Medulla oblongata (tissue), 1 donor: ENCODE results near the gene CHCT1.
"Not testable (repeated sequence)": the region's sequence is repeated elsewhere in the genome, so short reads cannot be mapped to it uniquely, and the experiment has no call there.

Experiments used
- DNase-seq: peaks from one replicate; pipeline ENCODE4 v3.0.0-alpha.2; 2015; ENCODE audit errors: extremely low spot score

The CHCT1 gene

DNA sequence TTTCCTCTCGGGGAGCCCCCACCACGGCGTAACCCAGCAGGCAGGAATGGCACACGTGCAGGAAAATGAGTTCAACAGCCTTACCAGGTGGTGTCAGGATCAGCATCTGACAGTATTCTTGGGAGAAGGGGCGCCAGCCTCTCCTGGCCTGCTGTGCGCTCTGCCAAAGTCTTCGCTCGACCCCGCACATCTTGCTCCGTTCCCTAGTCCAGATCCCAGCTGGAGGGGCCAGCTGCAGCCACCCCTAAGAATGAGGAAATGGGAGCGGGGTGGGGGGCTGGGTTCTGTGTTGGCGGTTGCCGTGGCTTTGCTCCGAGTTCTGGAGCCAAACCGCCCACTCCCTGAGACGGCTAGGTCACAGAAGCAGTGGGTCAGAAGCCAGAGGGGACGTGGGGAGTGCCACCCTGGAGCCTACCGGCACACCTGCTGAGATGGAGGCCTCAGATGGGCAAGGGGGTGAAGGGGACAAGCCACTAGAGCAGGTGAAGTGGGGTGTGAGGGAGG is at the start of gene CHCT1:
TSS of gene CHCT1 (plus strand) at position 328 of the 504 bp plus-strand sequence. CDS start at position 432, 104 bp downstream.
- no peak for DNase-seq

DNA sequence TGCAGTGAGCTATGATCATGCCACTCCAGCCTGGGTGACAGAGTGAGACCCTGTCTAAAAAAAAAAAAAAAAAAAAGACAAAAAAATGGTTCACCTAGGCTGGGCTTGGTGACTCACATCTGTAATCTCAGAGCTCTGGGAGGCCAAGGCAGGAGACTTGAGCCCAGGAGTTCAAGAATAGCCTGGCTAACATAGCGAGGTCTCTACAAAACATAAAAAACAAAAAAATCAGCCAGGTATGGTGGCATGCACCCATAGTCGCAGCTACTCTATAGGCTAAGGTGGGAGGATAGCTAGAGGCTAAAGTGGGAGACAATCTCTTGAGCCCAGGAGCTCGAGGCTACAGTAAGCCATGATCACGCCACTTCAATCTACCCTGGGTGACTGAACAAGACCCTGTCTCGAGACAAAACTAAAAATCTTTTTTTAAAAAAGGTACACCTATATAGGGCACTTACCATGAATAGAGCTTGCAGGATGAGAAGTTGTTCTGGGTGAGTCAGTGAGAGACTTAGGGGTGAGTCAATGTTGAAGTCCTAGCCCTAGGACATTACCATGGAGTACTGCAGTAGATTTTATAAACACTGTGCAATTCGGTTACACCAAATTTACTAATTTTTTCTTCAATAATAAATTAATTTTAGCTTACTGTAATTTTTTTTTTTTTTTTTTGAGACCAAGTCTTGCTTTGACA is 49.4 kb upstream of the CHCT1 start:
- no peak for DNase-seq

DNA sequence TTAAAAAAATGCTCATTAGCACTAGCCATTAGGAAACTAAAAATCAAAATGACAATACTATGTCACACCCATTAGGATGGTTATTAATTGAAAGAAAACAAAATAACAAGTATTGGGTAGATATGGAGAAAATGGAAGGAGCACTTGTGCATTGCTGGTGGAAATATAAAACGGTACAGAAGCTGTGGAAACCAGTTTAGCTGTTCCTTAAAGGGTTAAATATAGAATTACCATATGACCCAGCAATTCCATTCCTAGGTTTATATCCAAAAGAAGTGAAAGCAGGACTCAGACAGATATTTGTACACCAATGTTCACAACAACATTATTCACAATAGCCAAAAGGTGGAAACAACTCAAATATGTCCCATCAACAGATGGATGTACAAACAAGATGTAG is 44.1 kb upstream of the CHCT1 start:
- not testable (repeated sequence) for DNase-seq

DNA sequence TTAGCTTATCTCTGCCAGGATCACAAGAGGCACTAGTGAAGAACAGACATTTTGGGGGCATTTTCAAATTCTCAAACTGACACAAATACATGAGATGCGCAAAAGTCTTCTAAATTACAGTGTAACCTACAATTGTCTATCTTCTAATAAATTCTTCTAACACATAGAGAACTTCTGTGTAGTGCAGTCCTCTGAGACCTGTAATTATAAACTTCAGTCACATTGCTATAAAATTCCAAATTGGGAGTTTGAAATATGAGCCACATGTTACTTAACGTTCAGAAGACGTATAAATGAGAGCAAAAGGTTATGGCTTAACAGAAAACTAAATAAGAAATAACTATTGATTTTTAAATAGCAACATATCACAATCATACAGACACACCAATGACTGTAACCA is 42.8 kb upstream of the CHCT1 start:
- not testable (repeated sequence) for DNase-seq

DNA sequence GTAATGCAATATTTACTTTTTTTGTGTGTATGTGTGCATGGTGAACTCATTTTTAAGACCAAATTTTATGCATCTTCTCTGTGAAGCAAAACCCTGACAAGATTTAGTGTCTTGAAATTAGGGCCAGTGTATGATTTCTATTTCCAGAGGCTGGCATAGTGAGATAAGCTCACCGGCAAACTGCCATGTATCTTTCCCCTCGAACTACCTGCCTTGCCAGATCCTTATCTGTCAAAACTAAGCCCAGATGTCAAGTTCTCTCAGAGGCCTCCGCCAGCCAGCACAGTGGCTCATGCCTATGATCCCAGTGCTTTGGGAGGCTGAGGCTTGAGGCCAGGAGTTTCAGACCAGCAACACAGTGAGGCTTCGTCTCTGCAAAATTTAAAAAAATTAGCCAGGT is 40.3 kb upstream of the CHCT1 start:
- no peak for DNase-seq

DNA sequence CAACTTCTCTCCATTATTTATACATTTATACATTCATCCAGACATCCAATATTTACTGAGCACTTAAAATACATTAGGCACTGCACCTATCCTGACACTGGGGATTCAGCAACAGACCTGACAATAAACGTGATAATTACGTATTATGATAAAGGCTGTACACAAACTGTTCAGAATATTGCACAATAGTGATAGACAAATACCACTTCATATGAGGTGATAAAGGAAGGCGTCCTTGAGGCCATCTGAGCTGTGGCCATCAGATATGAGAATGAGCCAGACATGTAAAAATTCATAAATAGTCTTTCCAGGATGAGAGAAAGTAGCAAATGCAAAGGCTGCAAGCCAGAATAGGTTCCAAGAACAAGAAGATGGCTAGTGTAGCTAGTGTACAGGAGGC is 38.9 kb upstream of the CHCT1 start:
- no peak for DNase-seq

DNA sequence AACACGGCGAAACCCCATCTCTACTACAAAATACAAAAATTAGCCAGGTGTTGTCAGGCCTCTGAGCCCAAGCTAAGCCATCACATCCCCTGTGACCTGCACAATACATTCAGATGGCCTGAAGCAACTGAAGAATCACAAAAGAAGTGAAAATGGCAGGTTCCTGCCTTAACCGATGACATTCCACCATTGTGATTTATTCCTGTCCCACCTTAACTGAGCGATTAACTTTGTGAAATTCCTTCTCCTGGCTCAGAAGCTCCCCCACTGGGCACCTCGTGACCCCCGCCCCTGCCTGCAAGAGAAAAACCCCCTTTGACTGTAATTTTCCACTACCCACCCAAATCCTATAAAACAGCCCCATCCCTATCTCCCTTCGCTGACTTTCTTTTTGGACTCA is 37.4 kb upstream of the CHCT1 start:
- not testable (repeated sequence) for DNase-seq

DNA sequence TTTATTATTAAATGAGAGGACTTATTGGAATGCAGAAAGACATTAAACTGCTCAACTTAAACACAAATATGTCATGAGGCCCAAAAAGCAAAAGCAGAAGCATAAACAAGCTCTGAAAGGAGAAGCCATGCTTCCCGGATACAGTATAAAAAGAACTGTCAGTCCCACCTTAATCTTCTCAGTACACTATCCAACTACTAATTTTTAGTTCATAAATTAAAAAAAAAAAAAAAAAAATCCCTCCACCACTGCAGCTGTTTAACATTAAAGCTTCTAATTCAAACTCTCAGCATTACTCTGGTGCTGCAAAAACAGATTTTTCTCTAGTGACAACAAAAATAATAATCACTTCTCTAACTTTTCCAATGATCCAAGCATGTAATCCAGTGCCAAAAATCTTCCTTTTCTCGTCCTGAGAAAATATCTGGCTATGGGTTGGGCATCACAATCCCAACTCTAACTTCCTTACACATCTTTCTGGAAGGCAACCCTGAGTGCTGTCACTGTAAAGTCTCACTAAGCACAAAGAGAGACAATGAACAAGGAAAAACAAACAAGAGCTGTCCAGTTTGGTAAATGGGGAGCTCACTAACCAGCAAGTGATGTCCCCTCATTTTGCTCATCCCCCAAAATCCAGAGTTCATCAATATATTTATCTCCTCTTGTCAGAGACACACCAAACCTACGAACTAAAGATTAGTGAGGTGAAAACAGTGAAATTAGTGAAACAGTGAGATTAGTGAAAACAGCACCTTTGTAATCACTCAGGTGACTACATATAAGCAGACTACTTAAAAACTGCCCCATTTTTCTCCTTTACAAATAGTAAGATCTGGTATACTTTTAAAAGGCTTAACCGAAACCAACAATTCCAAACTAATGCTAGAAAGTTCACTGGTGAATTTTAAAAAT is 35.9 kb upstream of the CHCT1 start:
- DNase-seq, result peak; percentile 74

DNA sequence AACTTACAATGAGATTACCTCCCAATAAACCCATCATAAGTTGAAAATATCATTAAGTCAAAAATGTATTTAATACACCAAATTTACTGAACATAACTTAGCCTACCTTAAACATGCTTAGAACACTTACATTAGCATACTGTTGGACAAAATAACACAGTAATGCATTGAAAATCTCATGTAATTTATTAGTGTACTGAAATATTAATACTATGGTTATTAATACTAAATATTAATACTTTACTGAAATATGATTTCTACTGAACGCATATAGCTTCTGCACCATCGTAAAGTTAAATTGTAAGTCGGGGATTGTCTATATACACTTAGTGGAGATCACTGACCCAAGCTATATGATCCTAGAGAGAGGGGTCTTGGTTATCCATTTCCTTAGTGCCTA is 34.6 kb upstream of the CHCT1 start:
- no peak for DNase-seq

DNA sequence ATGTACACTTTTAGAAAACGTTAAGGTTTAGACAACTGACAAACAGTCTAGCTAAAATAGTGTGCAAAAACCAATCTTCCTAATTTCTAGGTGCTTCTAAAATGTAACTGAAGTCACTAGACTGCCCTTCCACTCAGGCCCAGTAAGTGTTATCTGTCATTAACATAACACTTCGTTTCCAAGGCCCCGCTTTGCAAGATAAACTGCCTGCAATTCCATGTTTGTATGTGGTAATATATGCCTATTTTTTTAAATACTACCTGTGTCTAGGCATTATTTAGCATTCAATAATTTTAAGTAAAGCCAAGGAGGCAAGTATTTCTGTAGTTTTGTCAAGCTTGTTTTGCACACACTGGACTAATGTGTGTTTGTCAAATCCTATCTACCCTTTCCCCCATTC is 33.5 kb upstream of the CHCT1 start:
- DNase-seq, result no peak

DNA sequence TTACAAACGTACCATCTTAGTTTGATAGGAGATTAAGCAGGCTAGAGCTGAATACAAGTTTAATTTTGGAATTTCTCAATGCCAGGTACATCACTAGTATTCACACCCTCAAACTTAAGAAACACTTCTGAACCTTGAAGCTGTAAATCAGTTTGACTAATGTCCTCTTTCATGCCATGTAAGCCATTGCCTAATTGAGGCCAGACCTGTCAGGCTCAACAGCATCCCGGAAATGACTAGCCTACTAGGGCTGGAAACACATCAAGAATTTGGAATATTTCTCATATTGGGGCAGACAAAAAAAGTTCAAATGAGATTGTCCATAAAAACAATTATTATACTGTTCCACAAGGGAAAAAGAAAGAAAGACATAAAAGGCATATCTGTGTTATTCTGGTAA is 32.1 kb upstream of the CHCT1 start:
- no peak for DNase-seq

DNA sequence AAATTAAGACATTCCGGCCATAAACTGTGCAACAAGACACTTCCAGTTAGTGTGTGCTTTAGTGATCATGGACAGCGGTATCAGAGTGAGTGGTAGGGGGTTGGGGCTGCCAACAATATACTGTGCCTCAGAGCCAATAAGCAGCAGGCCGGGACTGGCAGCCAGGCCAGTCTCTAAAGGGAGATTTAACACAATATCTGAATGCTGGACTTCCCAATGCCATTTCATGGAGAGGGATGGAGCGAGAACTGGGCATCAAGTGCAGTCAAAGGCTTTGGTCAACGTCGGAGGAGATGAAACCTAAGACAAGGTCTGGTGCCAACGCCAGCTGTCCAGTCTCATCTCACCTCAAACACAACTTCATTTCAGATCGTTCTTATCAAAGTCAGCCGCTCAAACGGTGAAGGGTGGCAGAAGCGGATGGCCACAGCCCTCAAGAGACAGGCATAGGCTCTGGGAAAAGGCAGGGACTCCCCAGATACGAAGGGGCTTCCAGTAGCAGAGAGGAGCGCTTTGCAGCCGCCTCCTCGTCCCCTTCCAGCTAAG is 31.3 kb upstream of the CHCT1 start:
- DNase-seq, result peak; percentile 64

DNA sequence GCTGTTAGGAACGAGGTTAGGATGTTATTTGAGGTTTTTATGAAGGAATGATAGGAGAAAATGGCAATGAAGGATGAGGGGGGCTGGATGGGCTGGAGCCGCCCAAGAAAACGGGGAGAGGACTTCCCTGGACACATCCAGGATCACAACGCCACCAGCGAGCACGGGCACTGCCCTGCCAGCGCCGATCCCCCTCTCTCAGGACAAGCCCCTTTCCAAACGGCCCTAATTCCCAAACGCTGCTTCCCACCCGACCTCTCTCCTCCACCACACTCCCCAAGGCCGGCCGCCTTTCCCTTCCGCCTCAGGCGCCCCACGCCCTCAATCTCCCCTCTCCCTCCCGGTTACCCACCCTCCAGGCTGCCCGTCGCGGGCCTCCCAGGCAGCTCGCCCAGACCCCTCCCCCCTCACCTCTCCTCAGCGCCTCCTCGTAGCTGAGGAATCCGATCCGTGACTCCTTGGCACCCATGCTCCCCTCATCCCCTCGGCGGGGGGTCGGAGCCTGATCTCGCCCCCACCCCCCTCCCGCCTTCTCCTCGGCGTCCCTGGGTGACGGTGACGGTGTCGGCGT is 30.7 kb upstream of the CHCT1 start:
- DNase-seq, result no peak

DNA sequence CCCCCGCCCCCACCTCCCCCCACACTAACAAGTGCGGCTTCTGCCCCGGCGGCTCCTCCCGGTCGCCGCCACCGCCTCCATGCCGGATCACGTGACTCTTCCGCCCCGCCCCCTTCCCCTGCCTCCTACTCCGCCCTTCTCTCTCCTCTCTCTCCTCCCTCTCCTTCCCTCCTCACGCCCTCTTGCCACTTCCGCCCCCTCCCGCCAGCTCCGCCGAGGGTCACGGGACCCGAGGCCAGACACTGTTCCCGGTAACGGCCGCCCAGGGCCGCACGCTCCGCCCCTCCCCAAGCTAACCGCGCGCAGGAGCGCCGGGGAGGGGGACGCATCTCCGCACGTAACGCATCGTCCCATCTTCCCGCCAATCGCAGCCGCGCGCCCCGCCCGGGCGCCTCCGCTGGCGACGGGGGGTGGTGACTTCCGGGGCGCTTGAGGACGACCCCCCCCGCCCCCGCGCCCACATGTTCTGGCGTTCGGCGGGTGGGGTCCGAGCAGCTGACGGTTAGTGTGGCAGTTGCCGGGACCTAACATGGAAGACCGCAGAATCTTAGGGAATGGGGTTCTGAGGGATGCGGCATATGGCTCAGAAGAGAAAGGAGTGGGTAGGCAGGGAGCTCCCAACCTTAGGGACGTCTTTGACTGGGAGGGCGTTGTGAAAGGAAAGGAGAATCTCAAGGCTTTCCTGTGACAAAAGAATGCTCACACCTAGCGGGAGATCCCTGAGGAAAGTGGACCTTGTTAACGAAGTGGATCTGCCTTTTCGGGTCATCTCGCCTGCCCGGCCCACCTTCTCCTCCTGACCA is 30.0 kb upstream of the CHCT1 start, which contains the start of gene USP32:
TSS of gene USP32 (minus strand) at position 92 of the 803 bp plus-strand sequence. CDS start 194 bp downstream, outside the sequence.
- peak; percentile 98 for DNase-seq

DNA sequence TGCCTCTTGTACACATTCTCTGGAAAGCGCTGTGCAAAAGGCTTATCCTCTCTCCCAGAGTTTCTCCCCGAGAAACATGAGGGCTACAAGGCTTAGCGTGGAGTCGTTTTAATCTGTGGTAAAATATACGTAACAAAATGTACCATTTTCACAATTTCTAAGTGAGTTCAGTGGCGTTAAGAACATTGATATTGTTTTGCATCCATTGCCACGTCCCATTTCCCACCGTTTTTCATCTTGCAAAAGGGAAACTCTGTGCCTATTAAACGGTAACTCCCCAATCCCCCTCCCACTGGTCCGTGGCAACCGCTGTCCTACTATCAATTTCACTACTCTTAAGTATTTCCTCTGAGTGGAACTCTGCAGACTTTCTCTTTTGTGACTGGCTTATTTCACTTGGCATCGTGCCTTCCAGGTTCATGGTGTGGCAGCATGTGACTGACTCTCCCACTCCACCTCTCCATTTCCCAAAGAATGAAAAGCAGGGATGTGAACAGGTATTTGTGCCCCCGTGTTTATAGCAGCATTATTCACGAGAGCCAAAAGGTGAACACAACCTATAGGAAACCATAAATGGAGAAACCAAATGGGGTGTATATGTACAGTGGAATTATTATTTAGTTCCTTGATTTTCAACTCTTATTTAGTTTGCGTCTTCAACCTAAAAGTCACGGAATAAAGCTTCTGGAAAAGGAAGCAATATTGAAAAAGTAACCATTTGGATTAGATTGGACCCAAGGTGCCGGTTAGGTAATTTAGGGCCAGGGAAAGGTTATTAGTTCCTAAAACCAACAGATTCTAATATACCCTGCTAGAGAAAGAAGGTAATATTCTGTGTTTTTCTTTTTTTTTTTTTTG is 29.2 kb upstream of the CHCT1 start:
- peak; percentile 61 for DNase-seq

DNA sequence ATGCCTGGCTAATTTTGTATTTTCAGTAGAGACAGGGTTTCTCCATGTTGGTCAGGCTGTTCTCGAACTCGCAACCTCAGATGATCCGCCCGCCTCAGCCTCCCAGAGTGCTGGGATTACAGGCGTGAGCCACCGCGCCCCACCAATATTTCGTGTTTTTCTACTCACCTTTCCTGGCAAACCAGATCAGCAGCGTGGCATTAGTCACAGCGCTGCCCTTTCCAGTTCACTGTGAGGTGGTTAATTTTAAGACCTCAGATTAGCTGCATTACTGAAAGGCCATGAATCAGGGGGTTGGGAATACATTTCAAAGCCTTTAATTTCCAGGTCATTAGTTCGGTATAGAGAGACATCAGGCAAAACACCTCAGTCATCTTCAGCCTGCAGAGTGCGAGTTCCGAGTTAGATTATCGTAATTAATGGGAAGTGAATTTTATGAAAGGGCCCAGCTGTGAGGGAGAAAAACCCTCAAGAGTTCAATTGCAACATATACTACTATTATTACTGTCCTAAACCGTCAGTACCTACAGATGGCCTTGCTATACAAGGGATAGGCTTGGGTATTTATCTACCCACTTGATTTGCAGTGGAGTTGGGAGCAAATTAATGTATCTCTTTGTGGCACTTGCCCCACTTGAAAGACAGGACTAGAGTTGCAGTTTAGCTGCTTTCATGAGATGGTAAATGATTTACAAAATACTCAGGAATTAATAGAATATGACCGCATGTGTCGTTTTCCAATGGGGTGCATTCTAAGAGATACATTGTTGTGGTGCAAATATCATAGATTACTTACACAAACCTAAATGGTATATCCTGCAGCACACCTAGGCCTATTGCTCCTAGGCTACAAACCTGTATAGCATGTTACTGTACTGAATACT is 28.2 kb upstream of the CHCT1 start:
- DNase-seq, result no peak

DNA sequence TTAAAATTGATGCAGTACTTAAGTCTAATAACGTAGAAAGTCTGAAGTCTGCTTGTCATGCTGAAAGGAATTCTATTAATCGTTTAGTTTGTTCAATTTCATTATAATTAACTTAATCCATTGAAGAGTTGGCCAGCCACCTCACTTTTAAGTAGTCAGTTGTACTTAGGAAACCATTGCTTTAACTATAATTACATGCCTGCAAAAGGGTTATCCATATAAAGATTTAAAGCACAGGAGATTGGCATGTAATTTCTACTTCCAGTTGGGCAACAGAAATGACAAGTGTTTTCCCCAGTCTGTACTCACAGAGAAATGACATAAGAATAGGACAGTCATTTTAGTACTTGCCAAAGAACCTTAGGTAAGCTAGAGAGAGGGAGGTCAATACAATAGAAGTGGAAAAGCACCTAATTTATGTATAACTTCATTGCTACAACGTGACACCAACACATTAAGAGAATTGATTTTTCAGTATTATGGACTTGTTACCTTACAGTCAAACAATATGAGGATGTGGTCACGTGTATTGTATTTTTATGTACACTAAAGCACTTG is 26.7 kb upstream of the CHCT1 start:
- no peak for DNase-seq

DNA sequence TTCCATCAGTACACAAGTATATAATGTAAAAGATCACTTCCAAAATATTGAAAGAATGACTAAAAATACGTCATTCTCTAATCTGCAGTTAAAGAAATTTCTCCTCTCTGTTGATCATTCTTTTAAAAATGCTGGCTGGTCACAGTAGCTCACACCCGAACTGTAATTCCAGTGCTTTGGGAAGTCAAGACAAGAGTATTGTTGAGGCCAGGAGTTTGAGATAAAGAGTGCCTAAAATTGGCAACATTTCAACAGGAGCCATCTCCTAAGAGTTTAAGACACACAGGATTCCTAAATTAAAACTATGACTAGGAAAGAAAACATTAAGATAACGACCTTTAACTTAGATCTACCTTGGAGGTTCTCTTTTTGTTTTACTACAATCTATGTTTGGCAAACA is 25.9 kb upstream of the CHCT1 start:
- DNase-seq, result no peak
